GM18519 (cell line): ENCODE data around the gene TSPAN2.

Source experiments
- ATAC-seq: cut with Tn5 transposase; IDR thresholded peaks from one replicate; pipeline ENCODE4 v1.9.1; 2021; ENCODE audit warnings: mild to moderate bottlenecking, moderate library complexity; ENCODE audit not compliant: unreplicated experiment, low FRiP score

The TSPAN2 gene

DNA sequence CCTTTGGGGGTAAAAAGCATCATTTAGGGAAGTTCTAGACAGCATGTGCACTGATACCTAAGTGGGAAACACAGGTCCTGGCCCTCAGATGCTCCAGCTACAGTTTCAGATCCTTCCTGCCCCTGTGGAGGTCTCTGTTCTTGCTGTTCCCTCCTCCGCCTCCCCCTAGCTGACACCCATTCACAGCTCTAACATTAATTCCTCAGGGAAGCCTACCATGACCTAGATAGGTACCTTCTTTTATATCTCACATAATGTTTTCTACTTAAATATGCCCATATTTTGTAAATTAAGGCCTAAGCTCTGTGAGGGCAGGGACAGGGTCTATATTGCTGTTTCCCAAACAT lies 11.3 kb downstream of the TSPAN2 start:
- no peak for ATAC-seq

DNA sequence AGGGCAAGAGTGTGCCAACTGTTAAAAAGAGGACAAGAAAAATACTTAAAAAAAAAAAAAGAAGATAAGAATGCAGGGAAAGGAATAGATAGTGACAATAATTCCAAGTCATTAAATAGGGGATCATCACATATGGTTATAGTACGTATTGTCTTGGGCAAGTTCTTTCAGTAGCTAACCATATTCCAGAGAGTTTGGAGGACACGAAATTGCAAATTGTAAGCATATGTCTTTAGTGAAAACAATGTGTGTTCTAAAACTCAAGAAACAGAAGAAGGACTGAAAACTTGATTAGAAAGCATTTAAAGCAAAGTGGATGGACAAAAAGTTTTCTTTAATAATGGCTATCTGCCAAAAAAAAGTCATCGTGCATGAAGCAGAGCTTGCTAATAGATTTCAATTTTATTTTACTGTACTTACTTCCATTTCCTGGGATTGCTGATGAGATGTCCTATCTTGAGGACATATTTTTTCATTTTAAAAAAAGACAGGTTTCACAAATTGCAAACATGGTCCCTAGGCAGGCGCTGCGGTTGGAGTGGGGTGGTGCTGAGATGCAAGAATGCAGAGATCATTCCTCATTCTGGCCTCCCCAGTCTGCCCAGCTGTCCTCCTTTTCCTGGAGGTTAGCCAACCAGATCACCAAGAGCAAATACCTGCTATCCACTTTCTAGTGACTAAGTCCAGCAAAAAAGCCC lies 11.9 kb downstream of the TSPAN2 start:
- ATAC-seq, result no peak

DNA sequence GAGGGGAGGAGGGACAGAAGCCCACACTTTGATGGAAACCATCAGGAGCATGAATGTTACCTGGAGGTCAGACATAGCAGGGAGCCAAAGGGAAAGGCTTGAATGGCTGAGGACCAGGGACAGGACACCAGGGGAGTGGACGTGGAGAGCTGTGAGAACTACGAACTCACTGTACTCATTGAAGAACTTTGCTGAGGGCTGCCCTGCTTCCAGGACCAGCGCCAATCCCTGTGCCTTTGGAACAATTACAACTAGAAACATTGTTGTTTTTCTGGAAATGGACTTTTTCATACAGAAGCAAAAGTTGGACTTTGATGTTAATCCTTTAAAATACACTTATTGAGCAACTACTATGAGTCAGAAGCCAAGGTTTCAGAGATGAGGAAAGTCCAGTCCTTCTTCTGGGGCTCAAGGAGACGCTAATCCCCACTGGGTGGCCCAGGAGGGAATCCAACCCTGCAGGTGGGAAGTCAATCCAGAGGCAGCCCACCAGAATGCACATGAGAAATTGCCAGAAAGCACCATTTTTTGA lies 12.9 kb downstream of the TSPAN2 start:
- no peak for ATAC-seq

DNA sequence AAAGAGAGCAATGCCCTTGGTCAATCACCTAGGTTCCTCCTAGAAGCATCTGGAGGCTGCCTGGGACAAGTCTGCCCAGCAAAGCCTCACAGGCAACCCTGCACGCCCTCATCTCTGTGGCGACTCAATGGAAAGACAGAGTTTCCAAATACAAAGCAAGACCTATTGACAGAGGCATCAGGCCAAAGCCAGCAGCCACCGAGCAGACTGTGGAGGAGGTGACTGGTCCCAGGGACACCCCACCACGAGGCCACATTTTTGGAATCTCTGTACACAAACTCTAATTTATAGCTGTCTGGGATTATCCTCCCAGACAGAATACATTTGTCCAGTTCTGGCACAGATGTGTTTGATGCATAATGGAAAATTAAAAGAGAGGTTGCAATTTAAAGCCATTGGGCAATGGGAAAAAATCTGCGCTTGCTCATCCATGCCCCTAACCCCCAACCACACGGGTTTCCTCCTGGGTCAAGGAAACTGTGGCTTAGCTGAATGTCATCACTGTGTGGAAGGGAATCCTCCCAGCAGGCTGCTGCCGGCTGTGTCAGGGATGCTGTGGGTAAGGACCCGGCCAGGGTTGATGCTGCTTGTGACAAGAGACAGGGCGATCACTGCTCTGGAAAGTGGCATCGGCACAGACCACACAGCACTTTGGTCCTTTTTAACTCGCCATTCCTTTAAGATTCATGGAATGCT lies 14.3 kb downstream of the TSPAN2 start:
- no peak for ATAC-seq

DNA sequence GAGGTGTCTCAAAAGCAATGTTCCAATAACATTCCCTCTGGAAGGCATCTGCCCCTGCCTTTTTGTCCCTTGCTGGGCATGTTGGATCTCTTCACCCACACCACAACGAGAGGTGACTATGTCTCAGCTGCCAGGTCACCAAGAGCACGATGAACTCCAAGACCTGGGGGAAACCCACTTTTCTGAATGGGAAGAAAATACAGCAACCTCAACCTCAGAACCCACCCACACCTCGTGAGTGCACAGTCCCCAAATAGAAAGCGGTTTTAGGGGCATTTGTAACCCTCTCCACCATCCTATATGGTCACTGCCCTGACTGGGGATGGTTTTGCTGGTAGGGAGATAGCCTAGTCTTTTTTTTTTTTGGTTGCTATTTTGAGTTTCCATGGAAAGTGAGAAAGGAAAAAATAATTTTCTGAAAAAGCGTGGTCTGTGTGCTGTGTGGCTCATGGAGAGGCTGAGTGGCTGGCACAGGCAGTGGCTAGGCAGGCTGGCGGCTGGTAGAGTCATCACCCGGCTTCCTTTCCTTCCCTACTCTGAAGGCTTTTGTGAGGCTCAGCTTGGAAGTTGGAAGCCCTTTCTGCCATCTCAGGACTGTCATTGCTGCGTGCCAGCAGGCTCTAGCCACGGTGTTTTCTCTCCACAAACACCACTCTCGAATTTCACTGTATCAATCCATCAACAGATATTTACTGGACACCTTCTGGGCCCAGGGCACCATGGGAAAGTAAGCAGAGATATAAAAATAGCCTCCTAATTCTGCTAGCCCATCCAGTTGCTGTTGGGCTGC lies 15.8 kb downstream of the TSPAN2 start:
- ATAC-seq, result no peak

DNA sequence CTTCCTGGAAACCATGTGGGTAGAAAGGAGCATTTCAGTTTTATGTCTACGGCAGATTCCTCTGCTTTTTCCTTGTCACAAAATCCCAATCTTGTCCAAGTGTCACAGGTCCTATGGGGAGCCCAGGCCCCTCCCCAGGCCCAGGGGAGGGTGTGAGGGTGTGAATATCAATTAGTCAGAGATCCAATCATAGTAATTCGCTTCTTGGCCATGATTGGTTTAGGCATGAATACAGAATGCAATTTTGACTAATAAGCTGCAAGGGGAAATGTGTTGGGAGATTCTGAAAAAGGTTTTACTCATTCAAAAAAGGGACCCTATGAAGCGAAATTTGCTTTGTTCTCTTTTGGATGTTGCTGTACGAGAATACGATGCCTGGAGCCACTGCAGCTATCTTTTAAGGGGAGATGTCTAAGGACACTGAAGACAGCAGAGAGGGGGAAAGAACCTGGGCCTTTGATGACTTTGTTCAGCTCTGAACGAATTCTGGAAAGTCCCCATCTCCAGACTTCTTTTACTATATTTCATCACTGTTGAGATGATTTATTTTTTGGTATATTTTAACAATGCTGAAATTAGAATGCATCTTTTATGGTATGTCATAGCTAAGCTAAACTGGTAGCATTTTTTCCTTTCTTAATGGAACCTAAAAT lies 18.2 kb downstream of the TSPAN2 start:
- ATAC-seq, result no peak

DNA sequence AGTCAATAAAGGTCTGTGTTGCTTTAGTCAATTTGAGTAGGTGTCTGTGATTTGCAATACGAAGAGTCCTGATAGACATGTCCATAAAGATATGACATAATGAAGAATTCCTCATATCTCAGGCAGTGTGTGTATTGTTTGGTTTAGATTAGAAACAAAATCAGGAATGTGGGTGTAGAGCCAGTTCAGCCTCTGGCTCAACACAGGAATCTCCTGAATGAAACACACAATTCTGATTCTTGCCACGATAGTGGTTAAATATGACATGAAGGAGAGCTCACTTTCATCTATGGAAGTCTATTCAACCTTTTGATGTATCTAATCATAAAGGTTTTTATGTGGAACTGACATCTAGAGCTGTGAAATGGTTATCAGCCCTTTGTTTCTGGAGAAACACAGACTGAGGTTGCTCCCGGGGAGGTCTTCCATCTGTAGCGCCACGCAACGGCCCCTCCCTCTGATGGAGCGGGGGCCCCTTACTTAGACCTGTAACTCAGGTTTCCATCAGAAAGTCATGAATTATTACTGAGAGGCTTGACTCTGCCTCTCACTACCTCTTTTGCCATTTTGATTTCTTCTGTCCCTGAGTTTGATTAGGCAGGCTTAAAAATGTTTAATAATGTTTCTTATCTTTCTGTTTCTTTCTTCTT lies 19.5 kb downstream of the TSPAN2 start:
- no peak for ATAC-seq

DNA sequence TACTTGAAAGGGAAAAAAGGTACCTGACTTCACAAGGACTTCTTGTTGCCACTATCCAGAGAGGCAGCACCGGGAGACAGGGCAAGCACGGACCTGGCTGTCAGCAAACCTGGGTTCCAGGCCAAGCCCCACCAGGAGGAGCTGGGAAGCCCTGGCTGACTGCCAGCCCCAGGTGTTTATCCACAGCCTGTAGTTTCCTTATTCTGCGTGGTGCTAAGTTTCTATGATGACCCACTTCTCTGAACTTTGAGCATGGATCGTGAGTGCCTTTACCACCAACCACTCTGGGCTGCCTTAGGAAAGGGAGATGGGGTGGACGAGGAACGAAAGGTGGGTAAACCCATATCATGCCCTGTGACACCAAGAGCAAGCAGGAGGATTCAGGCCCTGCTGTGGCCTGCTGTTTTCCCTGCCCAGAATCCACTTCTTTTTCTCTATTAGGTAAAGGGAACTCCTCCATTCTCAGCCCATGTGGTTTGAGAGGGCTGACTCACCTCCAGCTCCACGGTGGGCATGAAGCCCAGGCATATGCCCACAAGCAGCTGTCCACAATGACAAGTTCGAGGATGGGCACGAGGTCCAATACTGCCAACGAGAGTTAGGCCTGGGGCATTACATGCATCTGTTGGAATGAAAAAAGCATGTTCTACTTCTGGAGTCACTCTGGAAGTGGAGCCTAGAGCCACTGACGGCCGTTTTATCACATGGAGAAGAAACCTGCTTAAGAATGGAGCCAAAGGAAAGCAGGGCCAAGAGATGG lies 20.3 kb downstream of the TSPAN2 start:
- ATAC-seq, result no peak

DNA sequence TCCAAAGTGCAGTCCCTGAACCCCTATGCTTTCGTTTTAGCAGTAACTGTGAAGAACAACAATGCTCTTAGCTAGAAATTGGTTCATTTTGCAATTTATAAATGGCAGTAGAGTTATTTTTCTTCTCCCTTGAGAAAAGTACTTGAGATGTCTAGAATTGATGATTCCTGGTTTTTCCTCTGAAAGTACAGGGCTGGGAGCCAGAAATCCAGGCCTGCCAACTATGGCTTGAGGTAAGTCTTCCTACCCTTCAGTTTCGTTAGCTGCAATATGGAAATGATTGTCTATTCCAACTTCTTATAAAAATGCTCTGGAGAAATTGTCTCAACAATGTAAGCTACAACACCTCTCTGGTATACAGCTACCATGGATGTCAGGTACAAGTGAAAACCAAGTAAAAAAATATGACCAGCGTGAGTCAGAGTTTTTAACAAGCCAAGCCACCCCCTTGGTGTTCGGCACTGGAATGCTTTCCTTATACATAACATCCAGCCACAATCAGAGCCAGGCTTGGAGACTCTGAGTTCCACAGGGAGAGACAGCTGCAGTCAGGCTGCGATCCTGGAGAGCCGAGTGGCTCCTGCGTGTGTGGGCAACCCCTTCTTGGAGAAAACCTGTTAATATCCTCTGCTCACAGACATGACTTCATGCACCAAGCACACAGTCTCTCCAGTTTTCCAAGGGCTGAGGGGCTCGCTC lies 22.0 kb downstream of the TSPAN2 start:
- no peak for ATAC-seq

DNA sequence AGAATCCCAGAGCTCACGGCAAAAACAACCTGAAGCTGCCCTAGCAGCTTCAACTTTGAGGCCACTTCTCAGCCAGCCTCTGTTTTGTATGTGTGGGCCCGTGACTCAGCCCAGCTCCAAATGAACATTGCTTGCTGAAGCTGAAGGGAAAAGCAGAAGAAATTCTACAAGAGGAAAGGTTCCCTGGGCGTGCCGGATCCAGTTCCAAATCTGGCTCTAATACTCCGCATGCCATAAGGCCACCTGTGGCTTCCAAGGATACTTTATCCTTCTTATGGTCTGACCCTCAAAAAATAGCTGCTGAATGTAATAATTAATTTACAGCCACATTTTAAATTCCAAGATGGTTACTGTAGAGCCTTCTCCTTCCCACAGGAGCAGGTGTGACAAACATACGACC lies 24.3 kb downstream of the TSPAN2 start:
- ATAC-seq, result no peak

DNA sequence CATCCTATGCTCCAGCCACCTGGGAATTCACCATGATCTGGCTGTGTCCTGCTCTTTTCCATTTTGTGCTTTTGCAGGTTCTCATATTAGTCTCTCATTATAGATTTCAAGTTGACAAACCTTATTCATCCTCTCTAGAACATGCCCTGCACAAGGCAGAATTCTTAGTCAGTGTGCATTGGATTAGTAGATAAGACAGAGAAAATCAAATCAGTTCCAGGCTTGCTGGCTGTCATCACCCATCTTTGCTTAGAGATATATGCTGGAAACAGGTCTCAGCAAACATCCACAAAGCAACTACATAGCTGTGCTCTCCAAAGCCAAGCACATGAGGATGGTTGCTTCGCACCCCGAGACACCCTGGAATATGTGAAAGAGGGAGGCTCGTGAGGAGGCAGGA lies 24.8 kb downstream of the TSPAN2 start:
- no peak for ATAC-seq

DNA sequence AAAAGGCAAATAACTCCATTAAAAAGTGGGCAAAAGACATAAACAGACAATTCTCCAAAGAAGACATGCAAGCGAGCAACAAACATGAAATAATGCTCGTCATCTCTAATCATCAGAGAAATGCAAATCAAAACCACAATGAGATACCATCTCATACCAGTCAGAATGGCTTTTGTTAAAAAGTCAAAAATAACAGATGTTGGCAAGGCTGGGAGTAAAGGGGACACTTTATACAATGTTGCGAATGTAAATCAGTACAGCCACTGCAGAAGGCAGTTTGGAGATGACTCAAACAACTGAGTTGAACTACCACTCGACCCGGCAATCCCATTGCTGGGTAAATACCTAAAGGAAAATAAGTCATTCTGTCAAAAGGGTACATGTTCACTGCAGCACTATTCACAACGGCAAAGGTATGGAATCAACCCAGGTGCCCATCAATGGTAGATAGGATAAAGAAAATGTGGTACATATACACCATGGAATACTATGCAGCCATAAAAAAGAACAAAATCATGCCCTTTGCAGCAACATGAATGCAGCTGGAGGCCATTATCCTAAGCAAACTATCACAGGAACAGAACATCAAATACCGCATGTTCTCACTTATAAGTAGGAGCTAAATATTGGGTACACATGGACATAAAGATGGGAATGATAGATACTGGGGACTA lies 25.9 kb downstream of the TSPAN2 start:
- ATAC-seq, result no peak

DNA sequence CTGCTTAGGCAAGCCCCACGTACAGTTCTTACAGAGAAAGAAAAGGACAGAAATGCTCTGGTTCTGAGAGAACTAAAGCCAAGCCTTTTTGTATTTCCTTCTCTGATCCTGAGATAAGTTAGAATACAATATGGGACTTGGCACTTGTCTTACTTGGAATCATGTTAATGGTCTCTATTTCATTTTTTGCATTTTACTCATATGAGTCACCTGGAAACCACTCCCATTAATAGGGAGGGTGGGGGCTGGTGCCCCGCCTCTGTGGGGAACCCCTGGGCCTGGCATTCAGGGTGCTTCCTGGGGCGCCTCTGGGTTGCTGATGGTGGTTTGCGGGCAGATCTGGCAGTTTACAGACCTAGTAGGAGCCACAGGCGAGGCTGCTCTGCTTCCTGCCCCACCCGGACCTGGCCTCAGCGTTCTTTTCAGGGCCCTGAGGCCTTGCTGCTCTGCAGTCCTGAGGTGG lies 26.7 kb downstream of the TSPAN2 start:
- peak; percentile 72 for ATAC-seq

DNA sequence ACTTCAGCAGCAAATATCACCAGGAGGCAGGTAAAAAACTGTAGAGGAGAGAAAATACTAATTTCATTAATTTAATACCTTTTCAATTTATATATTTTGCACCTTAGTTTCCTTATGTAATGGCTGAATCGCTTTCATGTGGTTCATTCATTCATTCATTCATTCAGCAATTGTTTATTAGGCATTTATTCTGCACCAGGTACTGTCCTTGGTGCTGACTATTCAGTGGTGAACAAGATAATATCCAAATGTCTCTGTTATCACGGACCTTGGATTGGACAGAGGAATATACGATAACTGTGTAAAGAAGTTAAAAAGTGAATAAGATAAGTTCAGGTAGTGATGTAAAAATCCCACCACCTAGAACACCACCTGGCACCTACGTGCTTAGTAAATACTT lies 28.8 kb downstream of the TSPAN2 start:
- ATAC-seq, result no peak

DNA sequence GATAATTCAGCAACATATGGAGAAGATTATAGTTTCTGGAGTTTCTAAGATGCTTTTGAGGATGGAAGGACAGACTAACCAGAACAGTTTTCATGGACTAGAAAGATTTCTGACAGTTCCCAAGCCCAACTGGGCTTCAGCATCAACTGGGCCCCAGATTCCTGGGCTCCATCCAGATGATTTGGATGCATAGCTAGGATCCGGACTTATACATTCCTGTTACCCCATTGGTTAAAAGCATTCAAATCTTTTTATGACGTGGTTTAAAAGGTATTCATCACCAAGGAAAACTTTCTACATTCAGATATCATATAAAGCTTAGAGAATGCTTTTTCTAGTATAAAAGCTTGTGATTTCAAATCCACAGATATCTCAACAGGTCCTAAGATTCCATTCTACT lies 30.0 kb downstream of the TSPAN2 start:
- no peak for ATAC-seq

DNA sequence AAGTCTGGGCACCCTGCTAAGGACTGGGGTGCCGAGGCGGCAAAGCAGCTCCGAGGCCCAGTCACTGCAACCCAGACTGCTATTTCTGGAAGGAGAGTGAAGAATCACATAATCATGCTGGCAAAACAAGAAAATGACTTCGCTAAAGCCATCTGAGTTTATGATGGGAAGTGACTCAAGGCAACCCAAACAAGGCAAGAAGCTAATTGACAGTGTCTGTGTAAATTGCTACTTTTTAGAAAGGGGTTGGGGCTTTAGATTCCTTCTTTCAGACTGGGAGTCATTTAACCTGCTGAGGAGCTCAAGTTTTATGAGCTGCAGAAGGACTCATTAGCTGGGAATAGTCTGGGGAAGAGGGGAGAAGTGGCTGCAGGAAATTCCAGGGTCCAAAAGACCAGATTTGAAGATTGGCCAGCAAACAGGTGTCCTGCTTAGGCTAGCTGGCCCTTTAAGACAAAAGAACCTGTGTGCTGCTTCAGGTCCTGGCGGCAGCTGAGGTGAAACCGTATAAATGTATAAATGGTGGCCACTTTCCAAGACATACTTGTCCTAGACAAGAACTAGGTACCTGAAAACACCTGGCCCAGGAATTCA lies 31.5 kb downstream of the TSPAN2 start:
- no peak for ATAC-seq

DNA sequence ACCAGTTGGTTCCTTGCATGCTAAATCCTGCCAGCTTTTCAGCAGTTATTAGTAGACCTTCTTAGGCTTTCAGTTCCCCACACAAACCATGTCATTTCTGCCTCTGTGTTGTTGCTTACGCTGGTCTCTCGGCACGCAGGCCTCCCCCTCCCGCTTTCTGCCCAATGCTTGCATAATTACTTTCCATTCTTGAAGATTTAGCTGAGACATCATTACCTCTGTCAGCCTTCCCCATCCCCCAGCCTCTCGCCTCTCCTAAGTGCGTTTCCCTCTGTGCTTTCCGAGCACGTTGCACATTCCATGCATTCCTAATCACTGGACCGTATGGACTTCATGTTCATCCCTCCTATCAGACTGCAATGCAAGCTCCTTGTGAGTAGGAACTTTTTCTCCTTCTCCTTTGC lies 32.9 kb downstream of the TSPAN2 start:
- no peak for ATAC-seq

DNA sequence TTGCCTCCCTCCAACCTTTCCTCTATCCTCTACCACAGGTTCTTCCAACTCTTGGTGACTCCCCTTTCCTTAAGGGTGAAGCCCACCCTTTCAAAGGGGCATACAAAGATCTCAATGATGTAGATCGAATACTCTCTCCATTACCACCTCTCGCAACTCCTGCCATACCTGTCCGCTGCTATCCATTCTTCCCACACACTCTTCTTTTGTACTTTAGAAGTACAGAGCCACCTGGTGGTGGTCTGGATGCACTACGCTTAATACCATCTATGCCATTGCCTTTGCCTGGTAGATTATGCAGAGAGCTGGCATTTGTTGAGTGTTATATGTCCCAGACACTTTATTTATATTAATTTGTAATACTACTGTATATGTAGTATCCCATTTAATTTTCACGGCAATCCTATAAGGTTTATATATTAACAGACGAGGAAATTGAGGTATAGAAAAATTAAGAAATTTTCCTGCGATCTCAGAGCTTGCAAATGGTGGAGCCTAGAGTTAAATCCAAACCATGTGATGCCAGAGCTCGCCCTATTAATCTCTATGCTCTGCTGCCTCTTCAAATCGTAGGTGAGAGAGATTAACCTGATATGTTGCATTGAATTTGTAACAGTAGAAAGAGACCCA lies 36.7 kb downstream of the TSPAN2 start:
- peak; percentile 93 for ATAC-seq
